Transverse colon (tissue), 4 donors: ENCODE data around the gene ANTKMT. TPM values are rescaled to one million over a fixed set of nuclear protein-coding genes. Genes with fewer than 3 reads are reported as not detected.

ENCODE experiments used
- DNase-seq: peaks from one replicate; pipeline ENCODE4 v3.0.0-alpha.2; 2019
- H3K27ac ChIP-seq, 4 donors: fragments of 200-600 bp; sonication (generic); 2 replicates each; pipeline ENCODE4 v1.5.1; 2016 to 2018; ENCODE audit warnings: inconsistent platforms in 4 of 4
- H3K27me3 ChIP-seq: fragments of 200-600 bp; sonication (generic); 2 replicates; pipeline ENCODE4 v1.5.1; 2017; ENCODE audit warnings: inconsistent platforms
- H3K36me3 ChIP-seq, 4 donors: fragments of 200-600 bp; sonication (generic); 2 replicates each; pipeline ENCODE4 v1.5.1; 2017 to 2019; ENCODE audit warnings: inconsistent platforms in 4 of 4
- H3K4me1 ChIP-seq, 4 donors: fragments of 200-600 bp; sonication (generic); 2 replicates each; pipeline ENCODE4 v1.5.1; 2017 to 2020; ENCODE audit warnings: inconsistent platforms in 4 of 4
- H3K4me3 ChIP-seq, 4 donors: fragments of 200-600 bp; sonication (generic); 1 replicate in 1 of 4; 2 replicates in 3 of 4; pipeline versions ENCODE4 v1.5.1 to v1.6.1; 2017 to 2019; ENCODE audit warnings: inconsistent platforms in 4 of 4
- H3K9me3 ChIP-seq, 2 donors: fragments of 200-600 bp; sonication (generic); 2 replicates each; pipeline ENCODE4 v1.5.1; 2017 to 2019; ENCODE audit warnings: inconsistent platforms in 2 of 2
- EP300 ChIP-seq: sonication (generic); formaldehyde crosslinking; IDR thresholded peaks from one replicate; pipeline ENCODE4 v1.6.1; 2017; ENCODE audit warnings: antibody characterized with exemption, low read depth
- POLR2A ChIP-seq: fragments of 450-650 bp; IDR thresholded peaks from one replicate; pipeline ENCODE4 v1.6.1; 2016; ENCODE audit warnings: antibody characterized with exemption, mild to moderate bottlenecking, moderate library complexity
- POLR2AphosphoS5 ChIP-seq, 3 donors: sonication (generic); formaldehyde crosslinking; IDR thresholded peaks; one replicate each; pipeline ENCODE4 v1.6.1; 2016; ENCODE audit warnings: antibody characterized with exemption in 3 of 3
- whole genome bisulfite sequencing, 2 donors: methylation state at CpG; one replicate each; pipeline ENCODE4 v1.1.5; 2018; ENCODE audit warnings: low coverage in 1 of 2; 5-methylcytosine and 5-hydroxymethylcytosine counted together
- in situ Hi-C, 4 donors: fragments of 200-750 bp; cut with MboI; loops; one replicate each; pipeline versions ENCODE4 v1.15.0 to v1.15.1; 2017; ENCODE audit warnings: low sequenced_read_pairs in 3 of 4, low pct_ligation_motif_present in 1 of 4, low pct_unique_long_range_greater_than_20kb in 1 of 4
- intact Hi-C: fragments of 100-400 bp; cut with DNase I; formaldehyde crosslinking; loops from one replicate; pipeline ENCODE4 v1.15.1; 2023; ENCODE audit warnings: low total_unique reads
- total RNA-seq, 4 donors: library from RNA; depleted of rRNA; stranded (reverse); fragments of >200 nt; gene quantifications; one replicate each; pipeline ENCODE4 v1.1.0, GENCODE V29; 2016
- TF ChIP-seq, protein P1 (sequence below), 5 experiments: fragments of 200-600 bp in 3 of 5; fragments of 450-650 bp in 2 of 5; sonication (generic) in 3 of 5; IDR thresholded peaks; 1 replicate in 2 of 5; 2 replicates in 3 of 5; pipeline ENCODE4 v1.5.1; 2016 to 2017; ENCODE audit warnings: antibody characterized with exemption in 5 of 5, inconsistent platforms in 3 of 5, mild to moderate bottlenecking in 2 of 5, moderate library complexity in 1 of 5

The ANTKMT gene
- total RNA-seq, 4 donors from 2014 or later: 19.7 to 53.0 (median 38.2) TPM

DNA sequence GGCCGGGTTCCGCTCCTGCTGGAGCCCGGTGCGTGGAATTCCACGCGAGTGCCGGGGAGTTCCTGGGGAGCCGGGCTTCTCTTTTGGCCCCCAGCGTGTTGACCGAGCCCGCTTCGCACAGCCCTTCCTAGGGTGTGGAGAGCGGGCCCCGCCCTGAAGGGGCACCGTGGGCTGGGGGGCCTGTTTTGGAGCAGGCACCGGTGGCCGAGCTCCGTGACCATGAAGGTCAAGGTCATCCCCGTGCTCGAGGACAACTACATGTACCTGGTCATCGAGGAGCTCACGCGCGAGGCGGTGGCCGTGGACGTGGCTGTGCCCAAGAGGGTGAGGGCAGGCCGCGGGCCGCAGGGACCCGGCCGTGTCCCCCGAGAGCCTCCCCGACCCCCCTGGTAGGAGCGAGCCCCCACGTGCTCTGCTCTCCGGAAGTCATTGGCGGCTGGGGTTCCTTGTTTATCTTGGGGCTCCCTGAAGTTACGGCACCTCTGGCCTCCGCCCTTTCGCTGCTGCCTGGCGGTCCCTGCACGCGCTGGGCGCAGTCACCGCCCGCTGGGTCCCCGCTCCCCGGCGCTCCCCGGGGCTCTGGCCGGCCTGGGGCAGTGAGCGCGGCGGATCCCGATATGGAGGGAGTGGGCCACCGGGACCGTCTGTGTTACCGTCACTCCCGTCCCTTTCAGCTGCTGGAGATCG lies 6.5 kb downstream of the ANTKMT start:
- peak; percentile 6 for TF ChIP-seq POLR2A
- TF ChIP-seq, protein P1, sequence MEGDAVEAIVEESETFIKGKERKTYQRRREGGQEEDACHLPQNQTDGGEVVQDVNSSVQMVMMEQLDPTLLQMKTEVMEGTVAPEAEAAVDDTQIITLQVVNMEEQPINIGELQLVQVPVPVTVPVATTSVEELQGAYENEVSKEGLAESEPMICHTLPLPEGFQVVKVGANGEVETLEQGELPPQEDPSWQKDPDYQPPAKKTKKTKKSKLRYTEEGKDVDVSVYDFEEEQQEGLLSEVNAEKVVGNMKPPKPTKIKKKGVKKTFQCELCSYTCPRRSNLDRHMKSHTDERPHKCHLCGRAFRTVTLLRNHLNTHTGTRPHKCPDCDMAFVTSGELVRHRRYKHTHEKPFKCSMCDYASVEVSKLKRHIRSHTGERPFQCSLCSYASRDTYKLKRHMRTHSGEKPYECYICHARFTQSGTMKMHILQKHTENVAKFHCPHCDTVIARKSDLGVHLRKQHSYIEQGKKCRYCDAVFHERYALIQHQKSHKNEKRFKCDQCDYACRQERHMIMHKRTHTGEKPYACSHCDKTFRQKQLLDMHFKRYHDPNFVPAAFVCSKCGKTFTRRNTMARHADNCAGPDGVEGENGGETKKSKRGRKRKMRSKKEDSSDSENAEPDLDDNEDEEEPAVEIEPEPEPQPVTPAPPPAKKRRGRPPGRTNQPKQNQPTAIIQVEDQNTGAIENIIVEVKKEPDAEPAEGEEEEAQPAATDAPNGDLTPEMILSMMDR (IDR thresholded peaks at IDR 0.05): no peak
- peak; percentile 36 for DNase-seq

DNA sequence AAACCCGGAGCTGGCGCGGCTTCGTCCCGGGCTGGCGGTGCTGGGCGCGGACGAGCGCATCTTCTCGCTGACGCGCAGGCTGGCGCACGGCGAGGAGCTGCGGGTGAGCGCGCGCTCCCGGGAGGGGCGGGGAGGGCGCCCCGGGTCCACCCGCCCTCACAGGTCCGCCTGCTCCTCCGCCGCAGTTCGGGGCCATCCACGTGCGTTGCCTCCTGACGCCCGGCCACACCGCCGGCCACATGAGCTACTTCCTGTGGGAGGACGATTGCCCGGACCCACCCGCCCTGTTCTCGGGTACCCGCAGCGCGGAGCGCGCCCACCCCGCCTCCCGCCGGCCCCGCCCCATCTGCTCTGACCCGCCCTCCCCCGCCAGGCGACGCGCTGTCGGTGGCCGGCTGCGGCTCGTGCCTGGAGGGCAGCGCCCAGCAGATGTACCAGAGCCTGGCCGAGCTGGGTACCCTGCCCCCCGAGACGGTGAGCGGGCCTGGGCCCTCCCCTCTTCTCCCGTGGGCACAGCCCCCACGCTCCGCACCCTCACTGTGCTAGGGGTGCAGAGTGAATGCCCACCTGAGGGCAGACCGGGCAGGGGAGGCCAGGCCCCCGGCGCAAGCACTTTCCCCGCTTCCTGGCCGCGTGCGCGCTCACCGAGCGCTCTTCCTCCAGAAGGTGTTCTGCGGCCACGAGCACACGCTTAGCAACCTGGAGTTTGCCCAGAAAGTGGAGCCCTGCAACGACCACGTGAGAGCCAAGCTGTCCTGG lies 7.4 kb downstream of the ANTKMT start:
- H3K36me3 ChIP-seq: peaks cover 0 to 6% (median 0%) of the 10 kb centered on the region in 4 donors
- H3K4me1 ChIP-seq: peaks cover 21 to 29% (median 27%) of the 10 kb centered on the region in 4 donors
- no peak for TF ChIP-seq EP300
- no peak for TF ChIP-seq POLR2A
- TF ChIP-seq POLR2AphosphoS5 (IDR thresholded peaks at IDR 0.05): peak in 1 of 3 donors; percentile 34
- 0% methylated on average over 34 of the region's 80 CpGs; no CpG with 5 or more reads in 1 of the 2 donors for WGBS, 2 donors
- intact Hi-C loops: no loop called here
- H3K27ac ChIP-seq: peak overlapping the region; percentile 22 to 47 (median 38)
- H3K9me3 ChIP-seq: no peaks in the 10 kb centered on the region
- H3K27me3 ChIP-seq: peaks cover 45% of the 10 kb centered on the region
- DNase-seq: peak; percentile 79
- H3K4me3 ChIP-seq: peak overlapping the region; percentile 2 to 56 (median 36)
- in situ Hi-C loops: no loop called here

More for the DNA sequence above, 6.5 kb downstream of the ANTKMT start:
- Histone ChIP-seq H3K27me3 (peaks cover 45% of the 10 kb centered on the region), H3K36me3 (no peaks in the 10 kb centered on the region), H3K9me3 (no peaks in the 10 kb centered on the region), H3K4me3 (peak overlapping the region; percentile 2 to 56 (median 36)), H3K4me1 (peaks cover 21 to 29% (median 27%) of the 10 kb centered on the region in 4 donors), H3K27ac (peak overlapping the region; percentile 22 to 47 (median 38))
- in situ Hi-C loops (no loop called here), intact Hi-C loops (no loop called here)
- WGBS, 2 donors: 1% methylated on average over 35 of the region's 61 CpGs; no CpG with 5 or more reads in 1 of the 2 donors

DNA sequence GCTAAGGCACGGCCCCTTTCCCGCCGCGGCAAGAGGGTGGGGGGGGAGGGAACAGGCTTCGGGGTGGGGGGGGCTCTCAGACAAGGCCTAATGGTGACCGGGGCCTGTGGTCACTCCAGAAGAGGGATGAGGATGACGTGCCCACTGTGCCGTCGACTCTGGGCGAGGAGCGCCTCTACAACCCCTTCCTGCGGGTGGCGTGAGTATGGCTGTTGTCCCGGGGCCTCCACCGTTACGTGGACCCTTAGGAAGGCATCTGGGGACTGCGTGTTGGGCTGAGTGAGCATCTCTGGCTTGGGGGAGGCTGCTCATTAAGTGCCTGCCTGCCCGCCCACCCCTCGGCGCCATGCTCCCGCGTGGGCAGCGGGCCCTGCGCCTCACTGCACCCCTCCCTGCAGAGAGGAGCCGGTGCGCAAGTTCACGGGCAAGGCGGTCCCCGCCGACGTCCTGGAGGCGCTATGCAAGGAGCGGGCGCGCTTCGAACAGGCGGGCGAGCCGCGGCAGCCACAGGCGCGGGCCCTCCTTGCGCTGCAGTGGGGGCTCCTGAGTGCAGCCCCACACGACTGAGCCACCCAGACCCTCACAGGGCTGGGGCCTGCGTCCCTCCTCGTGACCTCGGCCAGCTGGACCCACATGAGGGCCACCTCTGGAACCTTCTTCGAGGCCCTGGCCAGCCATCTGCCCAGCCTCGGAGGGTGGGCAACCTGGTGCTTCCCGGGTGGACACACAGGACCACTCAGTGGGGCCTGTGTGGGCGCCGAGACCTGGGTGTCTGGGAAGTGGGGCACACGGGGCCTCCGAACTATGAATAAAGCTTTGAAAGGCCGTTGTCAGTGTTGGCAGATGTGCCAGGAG lies 8.2 kb downstream of the ANTKMT start:
- TF ChIP-seq EP300 (no peak), POLR2AphosphoS5 (IDR thresholded peaks at IDR 0.05) (peak in 1 of 3 donors; percentile 15)
- TF ChIP-seq, protein P1 (IDR thresholded peaks at IDR 0.05): no peak

DNA sequence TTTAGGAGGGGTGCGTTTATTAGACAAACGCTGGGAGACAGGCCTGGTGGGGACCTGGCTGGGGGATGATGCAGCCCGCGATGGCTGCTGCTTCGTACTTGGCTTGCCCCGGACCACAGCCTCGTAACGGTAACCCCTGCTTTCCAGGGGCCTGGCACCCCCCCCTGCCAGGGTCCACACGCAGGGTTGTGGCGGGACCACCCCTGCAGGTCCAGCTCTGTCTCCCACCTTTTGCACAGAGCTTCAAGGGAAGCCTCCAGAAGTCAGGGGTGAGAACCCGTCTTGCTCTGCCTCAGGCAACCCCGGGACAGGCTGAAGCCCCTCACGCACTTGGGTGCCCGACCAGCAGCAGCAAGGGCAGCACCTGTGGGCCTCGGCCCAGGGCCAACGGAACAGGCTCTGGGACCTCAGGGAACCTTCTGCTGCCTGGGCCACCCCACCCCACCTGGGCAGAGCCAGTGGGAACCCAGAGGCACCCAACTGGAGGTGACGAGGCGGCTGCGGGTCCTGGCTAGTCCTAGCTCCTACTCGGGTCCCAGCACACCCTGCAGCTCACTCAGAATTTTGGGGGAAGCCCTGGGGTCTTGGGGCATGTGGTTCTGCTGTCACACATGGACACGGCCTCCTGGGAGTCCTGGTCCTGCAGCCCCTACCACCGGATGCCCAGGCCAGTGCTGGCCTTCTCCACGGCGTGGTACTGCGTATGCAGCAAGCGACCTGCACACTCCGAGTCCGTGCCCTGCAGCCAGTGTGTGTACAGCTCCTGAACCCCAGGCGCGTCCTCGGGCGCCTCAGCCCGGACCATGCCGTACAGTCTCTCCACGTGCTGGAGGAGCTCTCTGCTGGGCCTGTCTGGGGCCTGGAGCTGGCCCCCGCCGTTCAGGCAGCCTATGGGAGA lies 9.1 kb downstream of the ANTKMT start:
- DNase-seq: no peak
- intact Hi-C loops: no loop called here

More for the DNA sequence above, 8.2 kb downstream of the ANTKMT start:
- 50 to 73% methylated on average over 1 to 38 of the region's 55 CpGs for WGBS, 2 donors
- peak overlapping the region in 1 of 4 donors; percentile 56 for H3K4me3 ChIP-seq
- H3K27ac ChIP-seq: no peak overlapping the region
- H3K27me3 ChIP-seq: peaks cover 44% of the 10 kb centered on the region
- no peak for DNase-seq
- intact Hi-C loops: no loop called here
- in situ Hi-C loops: no loop called here
- H3K4me1 ChIP-seq: peaks cover 21 to 29% (median 27%) of the 10 kb centered on the region in 4 donors
- peaks cover 0 to 7% (median 3%) of the 10 kb centered on the region in 4 donors for H3K36me3 ChIP-seq
- no peaks in the 10 kb centered on the region for H3K9me3 ChIP-seq

More for the DNA sequence above, 9.1 kb downstream of the ANTKMT start:
- TF ChIP-seq EP300 (no peak), POLR2AphosphoS5 (IDR thresholded peaks at IDR 0.05) (no peak), POLR2A (no peak)
- TF ChIP-seq, protein P1 (IDR thresholded peaks at IDR 0.05): no peak
- in situ Hi-C loops: no loop called here
- H3K36me3 ChIP-seq: peaks cover 0 to 11% (median 4%) of the 10 kb centered on the region in 4 donors
- H3K9me3 ChIP-seq: no peaks in the 10 kb centered on the region
- no peak overlapping the region for H3K27ac ChIP-seq
- no peak overlapping the region for H3K4me3 ChIP-seq
- peaks cover 21 to 29% (median 27%) of the 10 kb centered on the region in 4 donors for H3K4me1 ChIP-seq
- WGBS, 2 donors: 60 to 91% methylated on average over 2 to 24 of the region's 37 CpGs
- peaks cover 35% of the 10 kb centered on the region for H3K27me3 ChIP-seq
